TTC549 (cell line): ENCODE data around the gene COA6.
"Not testable (repeated sequence)": the region's sequence is repeated elsewhere in the genome, so short reads cannot be mapped to it uniquely, and the experiment has no call there.

Experiments
- FAIRE-seq: peaks from 2 replicates; lab custom pipeline; 2012; peaks lifted over from hg19 to GRCh38; lab: Jason Lieb, UNC

COA6 gene

DNA sequence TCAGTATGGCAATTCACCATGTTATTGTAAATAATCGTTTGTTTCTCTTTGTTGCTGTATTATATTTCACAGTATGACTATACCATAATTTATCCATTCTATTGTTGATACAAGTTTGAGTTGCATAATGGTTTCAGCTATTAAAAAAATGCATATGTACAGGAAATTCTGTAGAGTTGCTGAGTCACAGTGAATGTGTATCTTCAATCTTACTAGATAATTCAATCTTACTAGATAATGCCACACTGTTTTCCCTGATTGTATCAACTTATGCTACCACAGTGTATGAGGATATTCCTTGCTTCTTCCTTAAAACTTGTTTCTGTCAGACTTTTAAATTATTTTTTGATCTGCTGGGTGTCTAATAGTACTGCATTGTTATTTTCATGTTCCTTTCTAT is 3.5 kb upstream of the COA6 start:
- no peak for FAIRE-seq

GRCh38 chr1:234371414-234371813 is 1.8 kb upstream of the COA6 start:
- FAIRE-seq: no peak

GRCh38 chr1:234372011-234372757 is 1.1 kb upstream of the COA6 start:
- peak; percentile 56 for FAIRE-seq

- no peak for FAIRE-seq
These were observed 651 bp downstream of the COA6 start for GRCh38 chr1:234373959-234374254.

DNA sequence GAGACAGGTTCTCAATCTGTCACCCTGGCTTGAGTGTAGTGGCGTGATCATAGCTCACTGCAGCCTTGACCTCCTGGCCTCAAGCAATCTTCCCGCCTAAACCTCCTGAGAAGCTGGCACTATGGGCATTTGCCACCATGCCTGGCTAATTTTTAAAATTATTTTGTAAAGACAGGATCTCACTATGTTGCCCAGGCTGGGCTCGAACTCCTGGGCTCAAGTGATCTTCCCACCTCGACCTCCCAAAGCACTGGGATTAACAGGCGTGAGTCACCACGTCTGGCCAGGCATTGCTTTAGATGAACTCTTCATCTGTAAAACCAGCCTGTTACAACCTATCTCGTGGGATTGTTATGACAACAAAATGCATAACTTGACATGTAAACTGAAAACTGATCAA is 2.4 kb downstream of the COA6 start:
- FAIRE-seq: no peak

DNA sequence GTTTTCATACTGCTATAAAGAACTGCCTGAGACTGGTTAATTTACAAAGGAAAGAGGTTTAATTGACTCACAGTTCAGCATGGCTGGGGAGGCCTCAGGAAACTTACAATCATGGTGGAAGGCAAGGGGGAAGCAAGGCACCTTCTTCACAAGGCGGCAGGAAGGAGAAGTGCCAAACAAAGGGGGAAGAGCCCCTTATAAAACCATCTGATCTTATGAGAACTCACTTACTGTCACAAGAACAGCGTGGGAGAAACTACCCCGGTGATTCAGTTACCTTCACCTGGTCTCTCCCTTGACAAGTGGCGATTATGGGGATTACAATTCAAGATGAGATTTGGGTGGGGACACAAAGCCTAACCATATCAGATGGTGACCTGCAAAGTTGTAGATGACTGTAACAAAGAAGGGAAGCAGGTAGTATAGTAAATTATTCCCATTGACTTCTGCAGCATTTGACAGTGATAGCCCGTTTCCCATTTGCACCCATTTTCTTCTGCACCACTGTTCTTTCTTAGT is 6.4 kb downstream of the COA6 start:
- FAIRE-seq: not testable (repeated sequence)

DNA sequence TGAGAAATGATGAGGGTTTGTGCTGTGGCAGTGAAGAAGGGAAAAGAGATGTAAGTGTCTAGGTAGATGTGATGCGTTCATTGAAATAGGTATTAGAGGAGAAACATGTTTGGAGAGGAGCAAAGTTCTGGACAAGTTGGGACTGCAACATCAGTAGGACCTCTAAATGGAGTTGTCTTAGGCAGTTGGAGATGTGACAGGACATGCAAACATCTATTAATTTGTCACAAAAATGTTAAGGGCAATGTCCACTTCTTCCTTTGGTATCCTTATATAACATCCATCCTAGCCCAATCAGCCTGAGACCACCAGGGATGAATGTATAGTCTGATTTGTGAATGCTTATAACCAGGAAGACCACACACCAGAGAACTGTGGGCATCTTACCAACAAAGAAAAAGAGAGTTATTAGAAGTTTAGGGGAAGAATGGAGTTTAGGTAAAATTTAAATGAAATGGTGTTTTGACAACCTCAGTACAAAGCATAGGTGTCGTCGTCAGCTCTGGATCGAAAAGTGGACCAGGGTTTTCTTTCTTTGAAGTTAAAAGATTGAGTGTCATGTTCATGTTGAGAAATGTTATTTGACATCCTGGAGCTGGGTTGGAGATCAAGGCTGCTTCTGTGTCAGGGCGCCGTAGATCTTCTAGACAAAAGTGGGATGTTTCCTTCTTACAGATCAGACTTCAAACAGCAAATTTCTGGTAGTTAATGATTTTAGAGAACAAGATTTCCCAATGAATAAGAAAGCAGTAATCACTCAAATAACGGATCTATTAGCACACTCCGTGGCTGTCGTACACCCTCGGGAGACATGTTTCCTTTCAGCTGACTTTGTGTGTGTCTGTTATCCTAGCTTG is 8.7 kb downstream of the COA6 start:
- FAIRE-seq: no peak

DNA sequence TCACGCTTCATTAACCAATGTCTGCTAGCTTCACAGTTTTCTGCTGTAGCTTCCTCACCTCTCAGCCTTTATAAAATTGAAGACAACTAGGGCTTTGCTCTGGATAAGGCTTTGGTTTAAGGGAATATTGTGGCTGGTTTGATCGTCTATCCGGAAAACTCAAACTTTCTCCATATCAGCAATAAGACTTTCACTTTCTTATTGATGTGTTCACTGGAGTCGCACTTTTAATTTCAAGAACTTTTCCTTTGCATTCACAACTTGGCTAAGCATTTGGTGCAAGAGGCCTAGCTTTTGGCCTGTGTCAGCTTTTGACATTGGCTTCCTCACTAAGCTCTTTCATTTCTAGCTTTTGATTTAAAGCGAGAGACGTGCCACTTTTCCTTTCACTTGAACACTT is 12.9 kb downstream of the COA6 start:
- no peak for FAIRE-seq

DNA sequence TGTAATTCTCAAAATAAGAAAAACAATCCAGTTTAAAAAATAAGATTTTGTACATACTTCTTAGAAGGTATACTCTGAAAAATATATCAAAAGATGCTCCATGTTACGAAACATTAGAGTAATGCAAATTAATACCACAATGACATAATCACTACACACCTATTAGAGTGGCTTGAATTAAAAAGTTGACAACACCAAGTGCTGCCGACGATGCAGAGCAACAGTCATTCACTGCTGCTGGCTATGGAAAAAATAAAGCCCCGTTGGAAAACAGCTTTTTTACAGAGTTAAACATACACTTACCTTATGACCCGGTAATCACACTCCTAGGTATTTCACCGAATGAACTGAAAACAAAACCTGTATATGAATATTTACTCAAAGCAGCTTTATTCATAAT is 14.8 kb downstream of the COA6 start:
- FAIRE-seq: no peak

DNA sequence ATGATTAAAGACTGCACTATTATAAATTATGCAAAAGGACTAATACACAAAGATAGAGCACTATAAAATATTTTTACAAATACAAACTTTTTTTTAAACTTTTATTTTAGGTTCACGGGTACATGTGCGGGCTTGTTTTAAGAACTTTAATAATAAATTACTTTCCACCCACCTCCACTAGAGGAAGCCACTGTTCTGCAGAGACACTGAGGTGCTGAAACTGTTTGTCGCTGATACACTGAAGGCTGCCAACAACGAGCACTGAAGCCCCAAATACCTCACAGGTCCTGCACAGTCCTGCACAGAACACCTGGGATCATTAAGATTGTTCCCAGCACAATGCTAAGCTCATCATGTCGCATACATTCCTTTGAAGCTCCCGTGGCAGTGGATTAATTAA is 19.9 kb downstream of the COA6 start:
- FAIRE-seq: peak; percentile 75

DNA sequence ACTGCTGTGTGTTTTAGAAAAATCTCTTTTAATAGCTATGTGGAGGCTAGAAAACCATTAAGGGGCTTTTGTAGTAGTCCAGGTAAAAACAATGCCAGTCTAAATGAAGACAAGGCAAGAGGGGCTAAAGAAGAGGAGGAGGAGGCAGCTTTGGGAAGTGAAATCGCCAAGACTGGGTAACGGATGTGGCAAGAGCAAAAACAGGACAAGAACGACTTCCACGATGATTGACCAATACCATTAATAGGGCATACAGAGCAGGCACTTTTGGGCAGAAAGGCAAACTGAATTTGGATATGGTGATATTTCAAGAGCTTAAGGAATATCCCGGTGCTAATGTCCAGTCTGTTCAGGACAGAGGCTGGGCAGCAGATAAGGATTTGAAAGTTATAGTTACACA is 22.0 kb downstream of the COA6 start:
- no peak for FAIRE-seq

DNA sequence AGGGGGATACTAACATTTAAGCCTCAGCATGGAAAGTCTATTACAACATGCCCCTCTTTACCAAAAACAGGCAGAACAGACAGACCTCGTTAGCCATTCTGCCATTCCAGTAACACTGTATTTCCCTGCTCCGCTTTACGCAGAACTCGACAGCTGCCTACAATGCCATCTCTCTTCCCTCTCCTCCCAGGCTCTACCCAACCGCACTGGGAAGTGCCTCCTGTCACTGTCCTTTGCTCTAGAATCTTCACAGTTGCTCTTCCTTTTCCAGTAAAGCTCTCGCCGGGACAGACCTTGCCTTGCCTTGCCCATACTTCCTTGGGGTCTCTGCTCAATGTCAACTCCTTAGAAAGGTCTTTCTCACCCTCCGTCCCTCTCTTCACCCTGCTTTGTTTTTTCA is 22.8 kb downstream of the COA6 start:
- FAIRE-seq: no peak

DNA sequence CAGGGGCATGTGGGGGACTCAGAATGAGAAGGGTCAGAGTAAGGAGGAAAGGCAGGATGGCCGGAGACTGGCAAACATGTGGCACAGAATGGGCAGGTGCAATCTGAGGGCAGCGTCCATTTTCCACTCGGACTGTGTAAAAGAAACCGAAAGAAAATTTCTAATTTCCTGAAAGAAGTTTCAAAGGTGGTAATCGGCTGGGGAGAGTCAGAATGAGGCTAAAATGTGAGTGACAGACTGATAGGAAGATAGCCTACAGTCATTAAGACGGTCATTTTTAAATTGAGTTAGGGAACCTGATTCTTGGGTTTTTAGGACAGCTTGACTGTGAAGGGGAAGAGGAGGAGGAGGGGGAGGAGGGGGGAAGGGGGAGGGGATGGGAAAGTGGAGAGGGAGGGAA is 23.6 kb downstream of the COA6 start:
- no peak for FAIRE-seq

DNA sequence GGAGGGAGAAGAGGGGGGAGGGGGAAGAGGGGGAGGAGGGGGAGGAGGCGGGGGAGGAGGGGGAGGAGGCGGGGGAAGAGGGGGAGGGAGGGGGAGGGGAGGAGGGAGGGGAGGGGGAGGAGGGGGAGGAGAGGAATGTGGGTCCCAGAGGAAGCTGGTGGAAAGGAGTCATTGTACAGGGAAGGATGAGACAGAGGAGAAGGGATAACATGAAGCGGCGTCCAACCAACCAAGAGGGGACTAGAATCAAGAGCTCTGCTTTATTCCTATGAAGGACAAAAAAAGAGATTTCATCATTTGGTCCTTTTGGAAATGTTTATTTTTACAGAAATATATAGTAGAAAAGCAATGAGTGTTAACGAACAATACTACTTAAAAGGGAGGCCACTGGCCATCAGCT is 24.5 kb downstream of the COA6 start:
- no peak for FAIRE-seq

GRCh38 chr1:234398849-234399381 is 25.7 kb downstream of the COA6 start:
- no peak for FAIRE-seq

- FAIRE-seq: not testable (repeated sequence)
These were observed 26.3 kb downstream of the COA6 start for GRCh38 chr1:234399515-234399914.

- no peak for FAIRE-seq
These were observed 27.5 kb downstream of the COA6 start for GRCh38 chr1:234400773-234401172.

GRCh38 chr1:234401658-234402057 is 28.4 kb downstream of the COA6 start:
- FAIRE-seq: no peak

DNA sequence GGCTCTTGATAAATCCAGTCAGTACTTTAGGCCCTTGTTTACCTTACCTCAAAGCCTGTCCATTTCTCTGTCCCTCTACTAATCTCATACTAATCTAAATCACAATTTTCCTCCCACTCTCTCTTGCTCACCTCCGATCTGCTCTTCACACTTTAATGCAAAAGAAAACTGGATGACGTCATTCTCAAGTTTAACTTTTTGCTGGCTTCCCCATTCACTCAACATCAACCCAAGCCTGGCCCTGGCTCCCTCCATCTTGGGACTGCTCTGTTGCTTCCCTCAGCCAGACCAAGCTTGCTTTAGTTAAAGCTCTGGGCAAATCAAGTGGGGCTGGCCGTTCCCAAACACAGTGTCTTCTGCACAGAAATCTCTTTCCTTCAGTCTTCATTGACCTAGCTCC is 29.7 kb downstream of the COA6 start:
- no peak for FAIRE-seq

DNA sequence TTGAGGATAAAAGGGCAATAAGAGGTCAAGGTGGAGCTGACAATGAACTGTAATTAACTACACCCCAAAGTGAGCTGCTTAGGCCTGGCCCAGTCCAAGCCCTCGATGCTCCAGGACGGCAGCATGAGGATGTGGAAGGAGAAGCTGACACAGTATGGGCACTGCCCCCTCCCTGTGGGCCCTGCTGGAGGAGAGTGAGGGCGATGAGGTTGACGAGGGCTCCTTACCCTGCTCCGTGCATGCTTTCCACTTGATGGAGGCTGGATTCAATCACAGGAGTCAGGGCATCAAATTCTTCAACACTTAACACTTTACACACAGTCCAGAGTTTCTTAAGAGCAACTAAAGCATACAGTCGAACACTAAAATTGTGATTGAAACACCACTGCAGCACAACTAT is 32.4 kb downstream of the COA6 start:
- FAIRE-seq: no peak

- no peak for FAIRE-seq
These were observed 33.6 kb downstream of the COA6 start for GRCh38 chr1:234406871-234407270.

GRCh38 chr1:234408757-234409156 is 35.5 kb downstream of the COA6 start:
- no peak for FAIRE-seq

DNA sequence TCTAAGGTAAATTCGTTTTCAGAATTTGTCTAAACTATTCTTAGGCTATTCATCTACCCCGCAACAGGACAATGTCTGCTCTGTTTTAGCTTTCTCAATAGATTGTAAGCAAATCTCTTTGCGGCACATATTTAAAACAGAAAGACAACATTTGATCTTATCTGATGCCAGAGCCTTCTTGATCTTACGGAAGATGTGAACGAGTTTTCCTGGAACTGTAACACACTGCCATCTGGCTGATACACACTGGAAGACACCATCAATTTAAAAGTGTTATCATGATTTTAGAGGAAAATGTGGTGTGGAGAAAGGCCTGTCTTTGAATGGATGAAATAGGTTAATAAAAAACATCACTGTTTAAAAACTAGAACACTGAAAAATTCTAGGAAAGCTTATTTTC is 36.1 kb downstream of the COA6 start:
- peak; percentile 69 for FAIRE-seq

DNA sequence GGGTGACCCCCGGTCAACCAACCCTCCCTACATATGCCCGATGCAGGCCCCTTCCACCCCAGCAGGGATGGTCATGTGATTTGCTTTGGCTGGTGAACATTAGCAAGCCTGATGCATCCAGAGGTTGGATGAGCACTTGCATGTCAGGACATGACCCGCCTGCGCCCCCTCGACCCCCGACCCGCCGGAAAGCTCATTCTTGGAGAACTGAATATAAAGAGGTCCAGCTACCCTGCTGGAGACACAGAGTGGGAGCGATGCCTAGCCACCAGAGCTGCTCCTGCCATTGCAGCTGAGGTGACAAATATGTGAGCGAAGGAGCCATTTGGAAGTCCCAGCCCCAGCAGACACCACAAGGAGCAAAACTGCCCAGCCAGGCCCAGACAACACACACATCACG is 39.6 kb downstream of the COA6 start:
- no peak for FAIRE-seq
